SK-N-SH (cell line): ENCODE results near the gene CACNB3. TPM values are rescaled to one million over a fixed set of nuclear protein-coding genes. Genes with fewer than 3 reads are reported as not detected.

Experiments used
- CTCF ChIA-PET: fragments of 300-600, 350-600 bp; formaldehyde crosslinking; extraction: SDS; loops from one replicate; lab custom pipeline; 2021; lab: Yijun Ruan, JAX
- POLR2A ChIA-PET: fragments of 350-600 bp; sonication (Branson Sonifier 250); formaldehyde crosslinking; extraction: SDS; loops from one replicate; lab custom pipeline; 2020; ENCODE audit warnings: antibody characterized with exemption, inconsistent platforms; lab: Yijun Ruan, JAX
- DNase-seq: peaks from one replicate; pipeline ENCODE4 v3.0.0; 2012
- H2AFZ ChIP-seq: fragments of 200-600 bp; sonication (generic); 2 replicates; pipeline ENCODE4 v1.8.1; 2016; ENCODE audit warnings: antibody characterized with exemption, mild to moderate bottlenecking, low read depth
- H3F3A ChIP-seq: fragments of 200-600 bp; sonication (generic); replicated peaks from 2 replicates; pipeline ENCODE3; 2016; ENCODE audit warnings: antibody characterized with exemption, mild to moderate bottlenecking; ENCODE audit not compliant: insufficient read depth
- H3K27ac ChIP-seq, 2 experiments: fragments of 200-500 bp in 1 of 2; fragments of 200-600 bp in 1 of 2; sonication (Bioruptor generic) in 1 of 2; sonication (generic), shearing (Covaris generic) in 1 of 2; 2 replicates each; pipeline versions ENCODE4 v1.5.1 to v1.6.1; 2014 to 2016; ENCODE audit warnings: low read depth in 2 of 2, inconsistent platforms in 1 of 2, low read length in 1 of 2, mild to moderate bottlenecking in 1 of 2, mixed read lengths in 1 of 2
- H3K27me3 ChIP-seq: fragments of 200-600 bp; sonication (generic), shearing (Covaris generic); 2 replicates; pipeline ENCODE4 v1.6.1; 2016; ENCODE audit warnings: mixed run types; ENCODE audit not compliant: insufficient read depth
- H3K36me3 ChIP-seq, 2 experiments: fragments of 200-500 bp in 1 of 2; fragments of 200-600 bp in 1 of 2; sonication (Bioruptor generic) in 1 of 2; sonication (generic) in 1 of 2; replicated peaks in 1 of 2; 2 replicates each; pipeline versions ENCODE3 to v1.5.1; 2014 to 2016; ENCODE audit warnings: low read length in 1 of 2, mild to moderate bottlenecking in 1 of 2; ENCODE audit not compliant: insufficient read depth in 2 of 2, control insufficient read depth in 1 of 2
- H3K4me1 ChIP-seq, 2 experiments: fragments of 200-500 bp in 1 of 2; fragments of 200-600 bp in 1 of 2; sonication (Bioruptor generic) in 1 of 2; sonication (generic), shearing (Covaris generic) in 1 of 2; 2 replicates each; pipeline versions ENCODE4 v1.5.1 to v1.6.1; 2014 to 2016; ENCODE audit warnings: low read depth in 1 of 2, low read length in 1 of 2, mixed run types in 1 of 2; ENCODE audit not compliant: insufficient read depth in 2 of 2, control insufficient read depth in 1 of 2
- H3K4me2 ChIP-seq: fragments of 200-600 bp; sonication (generic), shearing (Covaris generic); 2 replicates; pipeline ENCODE4 v1.6.1; 2017; ENCODE audit warnings: mixed run types
- H3K4me3 ChIP-seq, 2 experiments: fragments of 200-500 bp in 1 of 2; fragments of 200-600 bp in 1 of 2; sonication (Bioruptor generic) in 1 of 2; sonication (generic), shearing (Covaris generic) in 1 of 2; 2 replicates each; pipeline versions ENCODE4 v1.5.1 to v1.8.1; 2014 to 2016; ENCODE audit warnings: low read depth in 2 of 2, inconsistent platforms in 1 of 2, low read length in 1 of 2, mild to moderate bottlenecking in 1 of 2, mixed read lengths in 1 of 2, moderate library complexity in 1 of 2
- H3K79me2 ChIP-seq: fragments of 200-600 bp; sonication (generic); 2 replicates; pipeline ENCODE4 v1.8.1; 2017; ENCODE audit warnings: mild to moderate bottlenecking; ENCODE audit not compliant: insufficient read depth
- H3K9ac ChIP-seq: fragments of 200-600 bp; sonication (generic); 2 replicates; pipeline ENCODE4 v1.6.1; 2017; ENCODE audit warnings: mixed run types
- H3K9me2 ChIP-seq: fragments of 200-600 bp; sonication (generic); 2 replicates; pipeline ENCODE4 v1.6.1; 2017; ENCODE audit warnings: mixed run types
- H3K9me3 ChIP-seq: fragments of 200-600 bp; sonication (generic); 2 replicates; pipeline ENCODE4 v1.6.1; 2017; ENCODE audit warnings: mixed run types, mild to moderate bottlenecking, moderate library complexity
- H4K20me1 ChIP-seq: fragments of 200-600 bp; sonication (generic); 2 replicates; pipeline ENCODE4 v1.6.1; 2017; ENCODE audit warnings: mild to moderate bottlenecking, mixed run types; ENCODE audit not compliant: insufficient read depth
- CHD2 ChIP-seq: fragments of 150-350 bp; IDR thresholded peaks from 2 replicates; pipeline ENCODE4 v1.6.1; 2018; ENCODE audit warnings: low read length; ENCODE audit not compliant: partially characterized antibody
- EP300 ChIP-seq, 2 experiments: IDR thresholded peaks; 2 replicates each; pipeline versions ENCODE4 v1.4.0 to v1.6.1; 2012; ENCODE audit warnings: borderline replicate concordance in 1 of 2, low read depth in 1 of 2, low read length in 1 of 2
- GABPA ChIP-seq: IDR thresholded peaks from 2 replicates; pipeline ENCODE4 v1.4.0; 2012; ENCODE audit warnings: low read depth, mild to moderate bottlenecking
- GATA2 ChIP-seq: sonication (generic); formaldehyde crosslinking; IDR thresholded peaks from 2 replicates; pipeline ENCODE4 v1.5.0; 2020; ENCODE audit warnings: mild to moderate bottlenecking, missing genetic modification reagents
- IRF3 ChIP-seq: fragments of 150-350 bp; IDR thresholded peaks from 2 replicates; pipeline ENCODE4 v1.6.1; 2016; ENCODE audit warnings: mild to moderate bottlenecking, low read depth, low read length
- MAX ChIP-seq: IDR thresholded peaks from 2 replicates; pipeline ENCODE4 v1.4.0; 2012; ENCODE audit warnings: low read depth
- MEF2A ChIP-seq: IDR thresholded peaks from 2 replicates; pipeline ENCODE4 v1.4.0; 2012; ENCODE audit warnings: low read depth, borderline replicate concordance
- NRF1 ChIP-seq: IDR thresholded peaks from 2 replicates; pipeline ENCODE4 v1.6.1; 2012; ENCODE audit warnings: low read depth, mild to moderate bottlenecking, low read length
- PBX3 ChIP-seq: IDR thresholded peaks from 2 replicates; pipeline ENCODE4; 2012
- RAD21 ChIP-seq: IDR thresholded peaks from 2 replicates; pipeline ENCODE4 v1.6.1; 2012; ENCODE audit warnings: mild to moderate bottlenecking, low read length
- REST ChIP-seq: IDR thresholded peaks from 2 replicates; pipeline ENCODE4 v1.6.1; 2012; ENCODE audit warnings: mild to moderate bottlenecking, low read depth, low read length, moderate library complexity
- RFX5 ChIP-seq: IDR thresholded peaks from 2 replicates; pipeline ENCODE4 v1.6.1; 2012; ENCODE audit warnings: mild to moderate bottlenecking, improper control_type of control experiment, low read length
- SMC3 ChIP-seq: IDR thresholded peaks from 2 replicates; pipeline ENCODE4 v1.6.1; 2012; ENCODE audit warnings: low read depth, low read length, improper control_type of control experiment
- TAF1 ChIP-seq: IDR thresholded peaks from 2 replicates; pipeline ENCODE4 v1.6.1; 2012; ENCODE audit warnings: low read depth, mild to moderate bottlenecking, low read length, moderate library complexity, borderline replicate concordance
- TEAD4 ChIP-seq: IDR thresholded peaks from 2 replicates; pipeline ENCODE4 v1.4.0; 2012; ENCODE audit warnings: mild to moderate bottlenecking, borderline replicate concordance; ENCODE audit not compliant: insufficient read depth
- YY1 ChIP-seq: IDR thresholded peaks from 2 replicates; pipeline ENCODE4 v1.4.0; 2012; ENCODE audit warnings: low read depth, mild to moderate bottlenecking
- ZBTB33 ChIP-seq: IDR thresholded peaks from 2 replicates; pipeline ENCODE4 v1.4.0; 2012; ENCODE audit warnings: low read depth, borderline replicate concordance
- WGBS: methylation state at CpG from one replicate; pipeline ENCODE4 v1.1.6; 2017; ENCODE audit warnings: low lambda C conversion rate; 5-methylcytosine and 5-hydroxymethylcytosine counted together
- polyA plus RNA-seq, 3 experiments: library from polyadenylated mRNA; depleted of rRNA; stranded (reverse); fragments of >200 nt; gene quantifications; 2 replicates each; pipeline ENCODE4 v1.2.3, GENCODE V29; 2012

CACNB3 gene
- polyA plus RNA-seq, 1 of the 3 experiments (the other 2 are of a cell fraction) = 34.6 TPM

GRCh38 chr12:48786591-48787544, 31.4 kb upstream of the CACNB3 start:
- ChIA-PET POLR2A (interaction anchor here (0.5 kb wide), 1 partner anchor 40 kb away, joined by 4 read pairs; no protein-coding TSS in a partner anchor), CTCF (interaction anchor here (1.1 to 5.1 kb wide), 3 partner anchors 28 to 104 kb away, joined by 3 to 22 read pairs (median 3); no protein-coding TSS in a partner anchor)
- no peaks in the 10 kb centered on the region for H3K9me2 ChIP-seq
- peak overlapping the region; percentile 69 to 82 for H3K4me3 ChIP-seq
- no peaks in the 10 kb centered on the region for H4K20me1 ChIP-seq
- H3K4me2 ChIP-seq = peak overlapping the region; percentile 91
- no peak overlapping the region; a peak in 1 of 4 replicates for H3K27ac ChIP-seq
- peaks cover 0 to 3% of the 10 kb centered on the region in 2 experiments for H3K36me3 ChIP-seq
- no peaks in the 10 kb centered on the region for H3K9me3 ChIP-seq
- TF ChIP-seq ZBTB33 = no peak
- TF ChIP-seq NRF1 = no peak
- TF ChIP-seq IRF3 = no peak
- TF ChIP-seq RFX5 = no peak
- TF ChIP-seq GATA2 (CRISPR knock-in tag) = no peak
- TF ChIP-seq MAX = no peak
- no peak for TF ChIP-seq EP300 (IDR thresholded peaks at IDR 0.05; ENCODE audit: borderline replicate concordance in 1 of 2, low read depth in 1 of 2, low read length in 1 of 2)
- TF ChIP-seq TAF1 = no peak
- no peak for TF ChIP-seq GABPA
- TF ChIP-seq SMC3 = no peak
- no peak for TF ChIP-seq YY1
- no peak for TF ChIP-seq CHD2
- TF ChIP-seq REST = no peak
- TF ChIP-seq RAD21 = no peak
- TF ChIP-seq MEF2A = no peak
- TF ChIP-seq TEAD4 = no peak
- TF ChIP-seq PBX3 = no peak
- H3K27me3 ChIP-seq = no peaks in the 10 kb centered on the region
- DNase-seq = peak; percentile 66
- H3K4me1 ChIP-seq = peaks cover 0 to 19% of the 10 kb centered on the region in 2 experiments; a peak in 1 of 4 replicates
- peak overlapping the region; percentile 79 for H3K9ac ChIP-seq
- H3K79me2 ChIP-seq = peaks cover 61% of the 10 kb centered on the region
- H3F3A ChIP-seq = no peaks in the 10 kb centered on the region
- WGBS = 68% methylated on average over 7 of the region's 7 CpGs
- H2AFZ ChIP-seq = no peak overlapping the region
